Measurements from ENCODE around the gene GDAP2. TPM values are rescaled to one million over a fixed set of nuclear protein-coding genes. Genes with fewer than 3 reads are reported as not detected.
A peak's percentile ranks its signal among the peaks of the same experiment; 100 is the strongest.

Gene GDAP2
- total RNA-seq, 1 donor from 2014 or later, result 14.0 TPM

GRCh38 chr1:117842408-117843170 is 86.8 kb downstream of the GDAP2 start:
- DNase-seq (ENCODE audit: low read depth, low spot score), result no peak

GRCh38 chr1:117841117-117841650 is 88.2 kb downstream of the GDAP2 start:
- no peak for DNase-seq (ENCODE audit: low read depth, low spot score)

GRCh38 chr1:117838911-117839310 is 90.5 kb downstream of the GDAP2 start:
- DNase-seq (ENCODE audit: low read depth, low spot score), result no peak

- DNase-seq (ENCODE audit: low read depth, low spot score), result no peak
Measured at GRCh38 chr1:117836069-117836468, 93.4 kb downstream of the GDAP2 start.

GRCh38 chr1:117834416-117834815 is 95.0 kb downstream of the GDAP2 start:
- DNase-seq (ENCODE audit: low read depth, low spot score), result no peak

- DNase-seq (ENCODE audit: low read depth, low spot score), result no peak
Measured at GRCh38 chr1:117832453-117832852, 97.0 kb downstream of the GDAP2 start.

- no peak for DNase-seq (ENCODE audit: low read depth, low spot score)
Measured at GRCh38 chr1:117830222-117830621, 99.2 kb downstream of the GDAP2 start.

GRCh38 chr1:117828201-117828600 is 101.2 kb downstream of the GDAP2 start:
- no peak for DNase-seq (ENCODE audit: low read depth, low spot score)

- peak; percentile 24 for DNase-seq (ENCODE audit: low read depth, low spot score)
Measured at GRCh38 chr1:117826540-117827078, 102.8 kb downstream of the GDAP2 start.

- no peak for DNase-seq (ENCODE audit: low read depth, low spot score)
Measured at GRCh38 chr1:117826119-117826518, 103.3 kb downstream of the GDAP2 start.

- no peak for DNase-seq (ENCODE audit: low read depth, low spot score)
Measured at GRCh38 chr1:117825414-117825813, 104.0 kb downstream of the GDAP2 start.

- no peak for DNase-seq (ENCODE audit: low read depth, low spot score)
Measured at GRCh38 chr1:117824616-117825015, 104.8 kb downstream of the GDAP2 start.

- peak; percentile 97 for DNase-seq (ENCODE audit: low read depth, low spot score)
Measured at GRCh38 chr1:117821774-117822482, 107.5 kb downstream of the GDAP2 start.

- DNase-seq (ENCODE audit: low read depth, low spot score), result no peak
Measured at GRCh38 chr1:117821382-117821755, 108.1 kb downstream of the GDAP2 start.

- no peak for DNase-seq (ENCODE audit: low read depth, low spot score)
Measured at GRCh38 chr1:117820694-117821381, 108.6 kb downstream of the GDAP2 start.

GRCh38 chr1:117820096-117820495 is 109.3 kb downstream of the GDAP2 start:
- no peak for DNase-seq (ENCODE audit: low read depth, low spot score)

- DNase-seq (ENCODE audit: low read depth, low spot score), result no peak
Measured at GRCh38 chr1:117819301-117819700, 110.1 kb downstream of the GDAP2 start.

GRCh38 chr1:117818456-117818855 is 111.0 kb downstream of the GDAP2 start:
- DNase-seq (ENCODE audit: low read depth, low spot score), result no peak

GRCh38 chr1:117817629-117818028 is 111.8 kb downstream of the GDAP2 start:
- no peak for DNase-seq (ENCODE audit: low read depth, low spot score)

- DNase-seq (ENCODE audit: low read depth, low spot score), result no peak
Measured at GRCh38 chr1:117815926-117816325, 113.5 kb downstream of the GDAP2 start.

- no peak for DNase-seq (ENCODE audit: low read depth, low spot score)
Measured at GRCh38 chr1:117814856-117815797, 114.3 kb downstream of the GDAP2 start.
